ENCODE data around the gene PRPF38B.

GRCh38 chr1:108686614-108687313 is 5.3 kb upstream of the PRPF38B start:
- TF ChIP-seq, protein P1, sequence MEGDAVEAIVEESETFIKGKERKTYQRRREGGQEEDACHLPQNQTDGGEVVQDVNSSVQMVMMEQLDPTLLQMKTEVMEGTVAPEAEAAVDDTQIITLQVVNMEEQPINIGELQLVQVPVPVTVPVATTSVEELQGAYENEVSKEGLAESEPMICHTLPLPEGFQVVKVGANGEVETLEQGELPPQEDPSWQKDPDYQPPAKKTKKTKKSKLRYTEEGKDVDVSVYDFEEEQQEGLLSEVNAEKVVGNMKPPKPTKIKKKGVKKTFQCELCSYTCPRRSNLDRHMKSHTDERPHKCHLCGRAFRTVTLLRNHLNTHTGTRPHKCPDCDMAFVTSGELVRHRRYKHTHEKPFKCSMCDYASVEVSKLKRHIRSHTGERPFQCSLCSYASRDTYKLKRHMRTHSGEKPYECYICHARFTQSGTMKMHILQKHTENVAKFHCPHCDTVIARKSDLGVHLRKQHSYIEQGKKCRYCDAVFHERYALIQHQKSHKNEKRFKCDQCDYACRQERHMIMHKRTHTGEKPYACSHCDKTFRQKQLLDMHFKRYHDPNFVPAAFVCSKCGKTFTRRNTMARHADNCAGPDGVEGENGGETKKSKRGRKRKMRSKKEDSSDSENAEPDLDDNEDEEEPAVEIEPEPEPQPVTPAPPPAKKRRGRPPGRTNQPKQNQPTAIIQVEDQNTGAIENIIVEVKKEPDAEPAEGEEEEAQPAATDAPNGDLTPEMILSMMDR (IDR thresholded peaks at IDR 0.05), result no peak
- TF ChIP-seq ZFX (IDR thresholded peaks at IDR 0.05; ENCODE audit: borderline replicate concordance), result no peak
